ENCODE data around the gene RXRA.

RXRA gene

DNA sequence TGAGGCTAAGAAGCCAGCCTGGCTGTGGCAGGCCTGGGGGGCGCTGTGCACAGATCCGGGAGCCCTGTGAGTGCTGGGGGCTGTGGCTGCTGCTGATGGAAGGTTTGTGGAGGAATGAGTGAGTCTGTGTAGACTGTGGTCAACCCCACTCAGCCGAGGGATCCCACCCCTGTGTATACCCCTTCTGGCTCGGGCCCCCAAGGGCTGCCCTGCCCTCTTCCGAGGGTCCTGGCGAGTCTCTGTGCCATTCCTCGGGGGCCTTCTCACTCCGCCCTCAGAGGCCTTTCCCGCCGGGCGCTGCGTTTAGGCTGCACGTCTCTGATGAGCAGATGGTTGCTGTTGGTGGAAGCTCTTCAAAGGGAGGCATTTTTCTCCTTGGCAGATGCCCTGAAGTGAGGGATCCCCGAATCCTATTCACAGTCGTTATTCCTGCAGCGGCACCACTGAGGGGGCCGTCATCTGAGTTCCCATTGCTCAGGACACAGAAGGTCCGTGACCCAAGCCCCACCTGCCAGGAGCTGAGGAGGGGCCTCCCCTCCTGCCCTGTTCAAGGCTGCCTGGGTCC lies 94.1 kb downstream of the RXRA start:
- DNase-seq = no peak

- DNase-seq = no peak
Measured at GRCh38 chr9:134420974-134421432, 94.7 kb downstream of the RXRA start.

GRCh38 chr9:134421888-134422287 lies 95.6 kb downstream of the RXRA start:
- no peak for DNase-seq

DNA sequence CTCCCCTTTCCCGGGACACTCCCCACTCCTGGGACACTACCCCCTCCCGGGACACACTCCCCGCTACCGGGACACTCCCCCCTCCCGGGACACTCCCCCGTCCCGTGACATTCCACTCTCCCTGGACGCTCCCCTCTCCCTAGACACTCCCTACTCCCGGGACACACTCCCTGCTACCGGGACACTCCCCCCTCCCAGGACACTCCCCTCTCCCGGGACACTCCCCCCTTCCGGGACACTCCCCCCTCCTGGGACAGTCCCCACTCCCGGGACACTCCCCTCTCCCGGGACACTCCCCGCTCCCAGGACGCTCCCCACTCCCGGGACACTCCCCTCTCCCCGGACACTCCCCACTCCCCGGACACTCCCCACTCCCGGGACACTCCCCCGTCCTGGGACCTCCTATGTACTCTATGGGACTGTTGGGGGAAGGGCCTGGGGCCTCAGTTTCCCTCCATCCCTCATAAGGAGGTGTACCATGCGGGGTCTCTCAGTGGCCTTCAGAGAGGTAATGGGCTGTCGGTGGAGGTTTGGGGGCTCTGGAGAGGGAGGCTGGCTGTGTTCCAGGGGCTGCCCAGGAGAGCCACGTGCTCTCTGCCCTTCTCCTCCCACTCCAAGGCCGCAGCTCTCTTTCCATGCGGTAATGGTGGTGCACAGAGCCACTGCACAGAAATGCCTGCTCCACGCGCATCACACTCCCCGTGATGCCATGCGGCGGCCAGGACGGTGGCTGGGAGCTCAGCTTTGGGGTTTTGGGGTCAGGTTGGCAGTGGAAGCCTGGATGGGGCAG lies 96.2 kb downstream of the RXRA start:
- DNase-seq = no peak

DNA sequence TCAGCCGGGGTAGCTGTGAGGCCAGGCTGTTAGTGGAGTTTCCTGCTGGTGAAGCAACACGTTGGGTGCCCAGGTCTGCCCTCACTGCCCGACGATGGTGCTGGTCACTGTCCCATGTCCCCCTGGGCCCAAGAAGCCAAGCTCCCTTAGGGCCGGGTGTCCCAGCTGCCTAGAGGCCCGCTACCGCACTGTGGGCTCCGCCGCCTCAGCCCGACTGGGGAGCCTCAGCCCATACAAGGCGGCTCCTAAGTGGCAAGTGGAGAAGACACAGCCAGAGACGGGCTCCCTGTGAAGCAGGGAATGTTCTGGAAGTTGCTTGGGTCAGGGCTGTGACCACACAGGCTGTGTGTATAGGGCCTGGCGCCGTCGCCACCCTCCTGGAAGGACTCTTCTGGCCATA lies 96.9 kb downstream of the RXRA start:
- DNase-seq = no peak

GRCh38 chr9:134423749-134424148 lies 97.5 kb downstream of the RXRA start:
- no peak for DNase-seq

GRCh38 chr9:134424818-134425217 lies 98.6 kb downstream of the RXRA start:
- no peak for DNase-seq

DNA sequence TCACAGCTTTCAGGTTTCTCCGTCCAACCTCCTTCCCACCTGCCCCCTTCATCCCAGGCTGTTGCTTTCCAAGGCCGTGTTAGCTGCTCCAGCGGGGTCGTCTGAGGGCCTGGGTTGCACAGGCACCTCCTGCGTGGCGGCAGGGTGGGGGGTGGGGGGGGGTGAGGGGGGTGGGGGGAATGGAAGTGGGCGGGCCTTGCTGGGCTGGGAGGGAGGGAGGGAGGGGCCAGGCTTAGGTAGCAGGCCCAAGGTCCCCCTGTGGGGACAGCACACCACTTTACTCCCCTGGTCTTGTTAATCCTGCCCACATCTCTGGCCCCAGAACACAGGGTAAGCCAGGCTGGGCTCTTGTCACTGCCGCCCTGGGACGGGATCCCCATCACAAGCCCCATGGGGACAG lies 99.1 kb downstream of the RXRA start:
- no peak for DNase-seq

DNA sequence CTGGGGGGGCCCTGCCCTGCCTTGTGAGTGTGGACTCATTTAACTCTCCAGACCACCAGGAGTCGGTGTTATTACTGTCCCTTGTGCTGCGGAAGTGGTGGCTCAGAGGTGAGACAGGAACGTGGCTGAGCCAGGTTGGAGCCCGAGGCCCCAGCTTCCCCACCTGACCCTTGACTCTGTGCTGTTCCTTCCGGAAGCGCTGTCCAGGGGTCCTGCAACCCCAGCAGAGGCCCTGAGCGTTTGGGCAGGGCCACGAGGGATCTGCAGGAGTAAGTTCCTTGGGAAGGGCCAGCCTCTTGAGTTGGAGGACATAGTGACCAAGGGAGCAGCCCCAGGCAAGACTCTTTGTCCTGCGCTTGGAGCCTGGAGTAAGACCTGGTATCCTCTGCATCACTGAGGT lies 99.6 kb downstream of the RXRA start:
- DNase-seq = no peak

- no peak for DNase-seq
Measured at GRCh38 chr9:134426436-134426835, 100.2 kb downstream of the RXRA start.

DNA sequence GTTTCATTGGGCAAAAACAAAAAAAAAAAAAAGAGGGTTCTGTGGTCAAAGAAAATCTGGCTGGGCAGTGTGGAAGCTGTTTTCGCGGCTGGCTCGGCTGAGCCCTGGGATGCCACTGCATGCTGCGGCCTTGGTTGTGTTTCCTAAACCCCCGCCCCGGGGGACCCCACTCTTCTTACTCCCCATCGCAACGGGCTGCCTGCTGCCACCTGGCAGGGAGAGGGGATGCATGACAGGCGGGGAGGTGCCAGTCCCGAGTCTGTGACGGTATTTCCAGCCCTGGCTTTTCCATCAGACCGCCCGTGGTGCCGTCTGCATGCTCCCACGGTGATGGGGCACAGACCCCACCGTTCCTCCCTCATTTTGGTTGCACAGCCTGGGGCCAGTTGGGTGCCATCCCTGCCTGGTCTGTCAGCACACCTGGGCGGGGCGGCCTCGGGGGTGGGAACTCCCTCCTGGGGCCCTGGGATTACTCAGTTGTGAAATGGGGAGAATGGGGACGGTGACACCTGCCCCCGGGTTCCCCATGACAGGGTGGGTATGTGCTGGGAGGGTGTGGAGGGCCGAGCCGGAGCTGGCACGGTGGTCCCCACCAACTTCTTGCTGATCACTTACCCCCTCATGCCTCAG lies 101.0 kb downstream of the RXRA start:
- no peak for DNase-seq

DNA sequence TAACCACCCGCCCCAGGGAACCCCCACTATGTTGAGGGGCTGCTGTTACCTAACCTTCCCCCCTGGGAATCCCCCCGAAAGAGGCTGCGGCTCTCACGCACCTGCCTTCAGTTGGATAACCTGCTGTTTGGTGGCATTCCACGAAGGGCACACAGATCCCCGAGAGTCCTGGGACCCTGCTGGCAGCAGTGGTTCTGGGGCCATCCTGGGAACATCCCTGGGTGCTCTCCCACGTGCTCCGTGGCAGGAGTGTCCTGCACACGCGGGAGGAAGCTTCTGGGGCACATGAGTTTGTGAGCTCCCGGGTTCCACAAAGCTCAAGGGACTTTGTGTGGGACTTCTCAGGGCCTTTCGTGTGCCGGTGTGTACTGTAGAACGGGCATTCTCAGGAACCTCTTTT lies 102.3 kb downstream of the RXRA start:
- no peak for DNase-seq

GRCh38 chr9:134429007-134429406 lies 102.8 kb downstream of the RXRA start:
- DNase-seq = no peak

DNA sequence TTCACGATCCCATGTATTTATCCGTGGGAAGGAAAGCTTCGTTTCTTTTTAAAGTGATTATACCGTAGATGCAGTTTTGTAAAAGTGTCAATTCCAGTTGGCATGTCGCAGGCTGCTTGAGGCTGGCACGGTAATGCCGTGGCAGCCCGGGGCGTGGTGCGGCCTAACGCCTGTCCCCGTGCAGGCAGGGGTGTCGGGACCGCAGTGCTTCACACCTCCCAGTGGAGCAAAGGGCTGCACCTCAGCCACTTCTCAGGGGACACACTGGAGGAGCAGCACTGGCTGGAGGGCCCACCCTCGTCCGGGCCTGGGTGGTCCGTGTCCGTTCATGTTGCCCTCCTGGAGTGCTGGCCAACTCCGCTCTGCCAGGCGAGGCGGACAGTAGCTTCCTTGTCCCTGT lies 103.2 kb downstream of the RXRA start:
- DNase-seq = no peak

DNA sequence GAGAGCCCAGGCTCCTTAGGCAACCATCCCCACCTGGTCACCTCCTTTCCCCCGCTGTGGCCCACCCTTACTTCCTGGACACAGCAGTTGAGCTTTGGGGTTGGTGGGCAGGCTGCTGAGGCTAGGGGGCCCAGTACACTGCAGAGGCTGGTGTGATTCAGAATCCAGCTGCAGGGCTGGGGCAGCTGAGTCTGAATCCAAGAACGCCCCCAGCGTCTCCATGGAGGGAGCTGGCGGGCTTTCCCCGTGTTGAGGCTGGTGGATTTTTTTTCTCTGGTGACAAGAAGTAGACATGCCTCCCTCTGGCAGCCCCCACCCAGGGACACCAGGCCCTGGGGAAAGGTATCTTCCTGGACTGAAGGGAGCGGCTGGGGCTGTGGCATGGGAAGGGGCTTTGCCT lies 104.8 kb downstream of the RXRA start:
- DNase-seq = no peak

- DNase-seq = no peak
Measured at GRCh38 chr9:134431626-134432025, 105.4 kb downstream of the RXRA start.

DNA sequence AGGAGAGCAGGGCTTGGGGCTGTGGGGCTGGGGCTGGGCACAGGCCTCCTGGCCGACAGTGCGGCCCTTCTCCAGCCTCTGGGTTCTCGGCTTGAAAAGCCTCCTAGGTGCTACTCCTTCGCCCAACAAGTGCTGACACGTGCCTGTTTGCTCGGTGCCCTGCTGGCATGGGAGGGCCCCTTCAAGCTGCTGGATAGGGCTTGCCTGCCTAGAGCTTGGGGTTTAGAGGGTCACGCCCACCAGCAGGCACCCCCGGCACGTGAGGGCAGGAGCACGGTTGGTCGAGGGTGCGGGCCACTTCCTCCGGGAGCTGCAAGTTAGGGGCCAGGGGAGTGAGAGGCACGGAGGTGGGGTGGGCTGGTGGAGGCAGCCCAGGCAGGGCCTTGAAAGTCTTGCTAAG lies 106.2 kb downstream of the RXRA start:
- DNase-seq = no peak

DNA sequence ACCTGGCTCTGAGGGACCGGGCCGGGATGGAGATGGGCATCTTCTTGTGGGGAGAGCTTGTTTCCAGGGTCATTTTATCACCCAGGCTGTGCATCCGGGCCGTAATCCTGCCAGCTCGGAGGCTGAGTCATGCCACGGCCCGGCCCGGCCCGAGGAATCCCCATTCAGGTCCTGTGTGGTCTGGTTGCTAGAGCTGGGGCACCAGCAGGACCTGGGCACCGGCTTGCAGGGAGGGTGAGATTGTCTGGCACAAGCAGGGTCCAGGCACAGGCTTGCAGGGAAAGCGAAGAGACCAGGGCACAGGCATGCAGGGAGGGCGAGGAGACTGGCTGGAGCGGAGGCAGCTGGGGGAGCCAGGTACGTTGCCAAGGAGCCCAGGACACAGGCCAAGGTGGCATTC lies 106.8 kb downstream of the RXRA start:
- DNase-seq = no peak

- no peak for DNase-seq
Measured at GRCh38 chr9:134433909-134434882, 107.9 kb downstream of the RXRA start.

DNA sequence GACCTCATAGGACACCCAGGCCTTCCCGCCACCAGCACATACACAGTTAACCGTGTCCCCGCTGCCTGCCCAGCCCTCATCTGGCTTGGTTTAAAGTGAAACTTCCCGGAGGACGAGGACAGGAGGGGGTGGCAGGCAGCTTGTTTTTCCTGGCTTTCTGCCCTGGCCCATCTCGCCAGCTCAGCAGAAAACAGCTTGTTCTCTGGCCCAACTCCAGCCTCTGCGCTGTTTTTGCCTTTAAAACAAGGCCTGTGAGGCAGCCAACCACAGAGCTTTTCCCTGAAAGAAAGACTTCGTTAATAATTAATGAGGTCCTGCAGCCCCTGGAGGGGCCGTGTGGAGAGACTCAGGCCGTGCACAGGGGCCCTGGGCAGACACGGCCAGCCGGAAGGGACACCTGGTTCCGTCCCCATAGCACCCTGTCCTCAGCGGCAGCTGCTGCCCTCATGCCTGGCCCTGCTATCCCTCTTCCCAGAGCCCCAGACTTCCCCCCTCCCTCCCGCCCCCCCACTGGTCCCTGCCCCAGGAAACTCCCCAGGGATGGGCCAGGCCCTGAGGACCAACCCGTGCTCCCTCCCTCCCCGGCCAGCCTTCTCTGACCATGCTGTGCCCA lies 108.7 kb downstream of the RXRA start:
- DNase-seq = no peak

GRCh38 chr9:134435550-134436378 lies 109.5 kb downstream of the RXRA start:
- no peak for DNase-seq

- no peak for DNase-seq
Measured at GRCh38 chr9:134436379-134436762, 110.1 kb downstream of the RXRA start.

Data from activated naive CD4-positive, alpha-beta T cell treated with anti-CD3 and anti-CD28 coated beads, Interleukin-2, amount 50 U/mL, for 16 hours (primary cell).